Measurements from ENCODE around the gene MYL5. TPM values are rescaled to one million over a fixed set of nuclear protein-coding genes. Genes with fewer than 3 reads are reported as not detected.

Gene MYL5
- total RNA-seq, 1 experiment from 2014 or later: 18.0 TPM

DNA sequence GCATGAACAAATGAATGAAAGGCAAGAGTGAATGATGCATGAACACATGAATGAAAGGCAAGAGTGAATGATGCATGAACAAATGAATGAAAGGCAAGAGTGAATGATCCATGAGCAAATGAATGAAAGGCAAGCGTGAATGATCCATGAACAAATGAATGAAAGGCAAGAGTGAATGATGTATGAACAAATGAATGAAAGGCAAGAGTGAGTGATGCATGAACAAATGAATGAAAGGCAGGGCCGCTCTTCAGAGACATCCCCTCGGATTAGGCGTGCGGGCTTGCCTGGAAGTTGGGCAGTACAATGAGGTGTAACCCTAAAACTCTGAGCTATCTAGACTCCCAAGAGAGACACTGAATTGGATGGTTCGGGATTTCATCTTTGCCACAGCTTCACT is 35.0 kb downstream of the MYL5 start:
- no peak overlapping the region for H3K4me2 ChIP-seq (ENCODE audit: insufficient read depth, insufficient read length, low read length)

More for the DNA sequence above, 35.0 kb downstream of the MYL5 start:
- no peak overlapping the region for H4K5ac ChIP-seq (ENCODE audit: insufficient read length, low read depth, low read length)
- H3K27me3 Mint-ChIP-seq (ENCODE audit: low read depth): peaks cover 7% of the 10 kb centered on the region
- H3K9me3 ChIP-seq (ENCODE audit: control insufficient read depth, low read depth, low read length): no peaks in the 10 kb centered on the region
- H2BK120ac ChIP-seq (ENCODE audit: low read depth, low read length, poor library complexity, severe bottlenecking): no peak overlapping the region
- no peak overlapping the region for H2AK5ac ChIP-seq (ENCODE audit: insufficient read length, low read length)
- peaks cover 0 to 4% of the 10 kb centered on the region in 2 experiments; a peak in 2 of 5 replicates for H3K9me3 Mint-ChIP-seq
- no peak overlapping the region for H2BK12ac ChIP-seq (ENCODE audit: insufficient read length, low read depth, low read length)
- peaks cover 4% of the 10 kb centered on the region for H4K20me1 ChIP-seq (ENCODE audit: control insufficient read depth, insufficient read depth, insufficient read length)
- H3T11ph ChIP-seq (ENCODE audit: low read length): no peak overlapping the region
- no peak overlapping the region for H2AFZ ChIP-seq (ENCODE audit: low read length)
- no peak overlapping the region for H3K23ac ChIP-seq (ENCODE audit: insufficient read length, low read depth, low read length)
- no peak overlapping the region for H4K91ac ChIP-seq (ENCODE audit: insufficient read length, low read depth, low read length)
- no peak for DNase-seq
- H3K4me1 ChIP-seq (ENCODE audit: insufficient read depth, low read length): no peaks in the 10 kb centered on the region
- no peak overlapping the region for H2BK5ac ChIP-seq (ENCODE audit: insufficient read length, low read length)
- no peaks in the 10 kb centered on the region; the same call in 1 of the 2 replicates for H3K27me3 ChIP-seq (ENCODE audit: insufficient read depth, low read length)
- no peak overlapping the region for H2BK20ac ChIP-seq (ENCODE audit: low read depth, low read length, poor library complexity, severe bottlenecking)
- no peaks in the 10 kb centered on the region for H3K23me2 ChIP-seq (ENCODE audit: insufficient read length, low read depth, low read length, poor library complexity, severe bottlenecking)
- H3K27ac ChIP-seq (ENCODE audit: insufficient read length, low read depth, low read length): no peak overlapping the region
- no peak overlapping the region for H3K4me3 Mint-ChIP-seq
- no peak overlapping the region for H3K56ac ChIP-seq (ENCODE audit: insufficient read length, low read depth, low read length)
- H3K9ac ChIP-seq (ENCODE audit: extremely low read depth, insufficient read length, low read length): no peak overlapping the region
- no peak overlapping the region for H3K14ac ChIP-seq (ENCODE audit: insufficient read depth, low read length)
- H3K79me1 ChIP-seq (ENCODE audit: insufficient read depth, low read depth, low read length, poor library complexity, severe bottlenecking): peaks cover 17% of the 10 kb centered on the region
- H3K18ac ChIP-seq (ENCODE audit: insufficient read length, low read depth, low read length): no peak overlapping the region
- no peak overlapping the region for H2BK15ac ChIP-seq (ENCODE audit: low read depth, low read length)
- no peak overlapping the region for H3K4ac ChIP-seq (ENCODE audit: low read depth, low read length)
- H3K27ac Mint-ChIP-seq: no peak overlapping the region
- no peak overlapping the region for H4K8ac ChIP-seq (replicated peaks; ENCODE audit: insufficient read length, low read depth, low read length)
- peaks cover 24 to 30% (median 28%) of the 10 kb centered on the region in 3 experiments for H3K36me3 Mint-ChIP-seq (ENCODE audit: insufficient read depth in 1 of 3, low read depth in 3 of 3)
- H3K79me2 ChIP-seq (ENCODE audit: insufficient read depth, low read length): peaks cover 39% of the 10 kb centered on the region; the same call in 1 of the 2 replicates
- no peak for TF ChIP-seq CTCF (conservative IDR thresholded peaks at IDR 0.05)
- no CpG with 5 or more reads among the region's 6 CpGs for WGBS (ENCODE audit: extremely low coverage, insufficient read length, low lambda C conversion rate)
- H3K4me1 Mint-ChIP-seq: peaks cover 3 to 5% of the 10 kb centered on the region in 2 experiments; a peak in 3 of 4 replicates

All from H9 (cell line).